Cardiac fibroblast (primary cell): Measurements from ENCODE around the gene GEMIN4.

Experiments used
- DNase-seq, 2 donors: peaks; one replicate each; pipeline versions ENCODE4 v3.0.0 to v3.0.0-alpha.2; 2010; ENCODE audit warnings: low read depth in 2 of 2
- H3K4me3 ChIP-seq, 2 donors: replicated peaks in 1 of 2; 1 replicate in 1 of 2; 2 replicates in 1 of 2; pipeline ENCODE4 v1.5.1; 2011; ENCODE audit warnings: low read depth in 2 of 2, low read length in 2 of 2, mild to moderate bottlenecking in 2 of 2, moderate library complexity in 1 of 2
- TF ChIP-seq, protein P1 (sequence below): IDR thresholded peaks from one replicate; pipeline ENCODE4 v1.5.1; 2011; ENCODE audit warnings: low read depth, mild to moderate bottlenecking, low read length, inconsistent platforms

GEMIN4 gene

DNA sequence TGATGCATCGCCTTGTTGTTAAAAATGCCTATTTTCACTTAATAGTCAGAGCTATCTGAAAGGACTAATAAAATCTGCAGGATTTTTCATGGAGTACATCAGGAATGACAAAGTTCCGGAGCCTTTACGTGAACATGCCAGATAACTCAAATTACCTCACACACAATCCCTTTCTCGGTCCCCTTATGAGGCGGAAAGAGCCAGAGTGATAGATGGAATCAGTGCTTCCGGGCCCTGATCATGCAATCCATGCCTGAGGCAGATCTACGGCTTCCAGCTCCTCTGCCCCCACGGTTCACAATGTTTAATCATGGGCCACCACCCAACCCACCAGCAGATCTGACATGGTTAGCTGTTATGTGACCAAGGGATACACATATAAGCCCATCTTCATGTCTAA is 54.4 kb downstream of the GEMIN4 start:
- TF ChIP-seq, protein P1, sequence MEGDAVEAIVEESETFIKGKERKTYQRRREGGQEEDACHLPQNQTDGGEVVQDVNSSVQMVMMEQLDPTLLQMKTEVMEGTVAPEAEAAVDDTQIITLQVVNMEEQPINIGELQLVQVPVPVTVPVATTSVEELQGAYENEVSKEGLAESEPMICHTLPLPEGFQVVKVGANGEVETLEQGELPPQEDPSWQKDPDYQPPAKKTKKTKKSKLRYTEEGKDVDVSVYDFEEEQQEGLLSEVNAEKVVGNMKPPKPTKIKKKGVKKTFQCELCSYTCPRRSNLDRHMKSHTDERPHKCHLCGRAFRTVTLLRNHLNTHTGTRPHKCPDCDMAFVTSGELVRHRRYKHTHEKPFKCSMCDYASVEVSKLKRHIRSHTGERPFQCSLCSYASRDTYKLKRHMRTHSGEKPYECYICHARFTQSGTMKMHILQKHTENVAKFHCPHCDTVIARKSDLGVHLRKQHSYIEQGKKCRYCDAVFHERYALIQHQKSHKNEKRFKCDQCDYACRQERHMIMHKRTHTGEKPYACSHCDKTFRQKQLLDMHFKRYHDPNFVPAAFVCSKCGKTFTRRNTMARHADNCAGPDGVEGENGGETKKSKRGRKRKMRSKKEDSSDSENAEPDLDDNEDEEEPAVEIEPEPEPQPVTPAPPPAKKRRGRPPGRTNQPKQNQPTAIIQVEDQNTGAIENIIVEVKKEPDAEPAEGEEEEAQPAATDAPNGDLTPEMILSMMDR, result no peak
- DNase-seq, result no peak
- no peak overlapping the region for H3K4me3 ChIP-seq

- TF ChIP-seq, protein P1, result no peak
- no peak overlapping the region for H3K4me3 ChIP-seq
- DNase-seq, result no peak
These were observed 55.7 kb downstream of the GEMIN4 start for GRCh38 chr17:696369-696768.
